Measurements from ENCODE around the gene SUPT5H.

Gene SUPT5H

GRCh38 chr19:39520541-39521484 lies 75.4 kb downstream of the SUPT5H start:
- DNase-seq (ENCODE audit: low spot score): no peak

- no peak for DNase-seq (ENCODE audit: low spot score)
Observed at GRCh38 chr19:39524495-39524894, 79.1 kb downstream of the SUPT5H start.

- DNase-seq (ENCODE audit: low spot score): no peak
Observed at GRCh38 chr19:39525205-39525604, 79.8 kb downstream of the SUPT5H start.

Measured in NAMALWA (cell line).